HG03175 (cell line): ENCODE data around the gene FARP1.
"Not testable (repeated sequence)": the region's sequence is repeated elsewhere in the genome, so short reads cannot be mapped to it uniquely, and the experiment has no call there.

Source experiments
- ATAC-seq: cut with Tn5 transposase; IDR thresholded peaks from one replicate; pipeline ENCODE4 v1.9.1; 2021; ENCODE audit warnings: mild to moderate bottlenecking, moderate library complexity; ENCODE audit not compliant: unreplicated experiment

The FARP1 gene

DNA sequence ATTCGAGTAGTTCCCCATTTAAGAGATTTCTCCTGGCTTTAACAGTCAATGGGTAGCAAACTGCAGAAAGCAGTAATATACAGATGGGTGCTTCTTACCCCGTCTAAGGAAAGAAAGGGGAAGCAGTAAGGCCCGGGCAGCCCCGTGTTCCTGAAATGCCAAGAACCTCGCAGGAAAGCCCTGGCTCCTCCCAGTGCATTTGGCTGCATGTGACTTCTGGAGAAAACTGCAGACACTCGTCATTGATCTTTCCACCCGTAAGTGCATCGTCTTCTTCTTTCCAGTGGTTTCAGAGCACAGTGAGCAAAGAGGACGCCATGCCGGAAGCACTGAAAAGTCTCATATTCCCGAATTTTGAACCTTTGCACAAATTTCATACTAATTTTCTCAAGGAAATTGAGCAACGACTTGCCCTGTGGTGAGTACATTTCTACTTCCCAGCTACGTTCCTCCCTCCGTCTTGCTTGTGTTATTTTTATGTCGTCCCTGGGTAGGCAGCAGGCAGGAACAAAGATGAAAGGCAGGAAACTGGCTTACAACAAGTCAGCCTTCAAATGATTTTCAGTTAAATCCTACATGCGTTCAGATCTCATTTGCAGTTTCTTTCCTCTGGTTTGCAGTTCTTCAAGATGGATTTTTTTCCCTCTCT, 268.8 kb downstream of the FARP1 start:
- no peak for ATAC-seq

DNA sequence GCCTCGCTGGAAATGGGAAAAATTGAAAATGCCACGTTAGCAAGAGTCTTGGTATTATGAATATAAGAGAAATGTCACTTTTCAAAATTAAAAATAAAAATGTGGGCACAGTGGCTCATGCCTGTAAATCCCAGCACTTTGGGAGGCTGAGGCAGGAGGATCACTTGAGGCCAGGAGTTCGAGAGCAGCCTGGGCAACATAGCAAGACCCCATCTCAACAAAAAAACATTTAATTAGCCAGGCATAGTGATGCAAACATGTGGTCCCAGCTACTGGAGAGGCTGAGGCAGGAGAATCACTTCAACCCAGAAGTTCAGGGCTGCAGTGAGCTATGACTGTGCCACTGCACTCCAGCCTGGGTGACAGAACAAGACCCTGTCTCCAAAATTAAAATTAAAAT, 270.4 kb downstream of the FARP1 start:
- not testable (repeated sequence) for ATAC-seq

DNA sequence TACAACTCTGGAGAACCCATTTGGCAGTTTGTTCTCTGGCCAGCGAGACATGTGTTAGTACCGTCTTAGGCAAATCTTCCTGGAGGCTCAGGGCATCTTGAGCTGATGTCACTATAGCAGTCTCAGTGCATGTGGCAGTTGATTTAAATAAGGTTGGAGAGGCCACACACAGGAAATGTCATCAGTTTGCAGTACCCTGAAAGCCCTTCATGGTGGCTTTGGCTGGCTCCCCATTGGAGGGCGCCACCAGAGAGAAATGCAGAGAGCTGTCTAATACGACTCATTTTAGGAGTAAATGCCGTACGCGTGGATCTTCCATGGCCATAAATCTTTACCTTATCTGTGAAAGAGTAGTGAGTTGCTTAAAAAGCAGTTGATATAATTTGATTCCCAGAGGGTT, 270.9 kb downstream of the FARP1 start:
- no peak for ATAC-seq

DNA sequence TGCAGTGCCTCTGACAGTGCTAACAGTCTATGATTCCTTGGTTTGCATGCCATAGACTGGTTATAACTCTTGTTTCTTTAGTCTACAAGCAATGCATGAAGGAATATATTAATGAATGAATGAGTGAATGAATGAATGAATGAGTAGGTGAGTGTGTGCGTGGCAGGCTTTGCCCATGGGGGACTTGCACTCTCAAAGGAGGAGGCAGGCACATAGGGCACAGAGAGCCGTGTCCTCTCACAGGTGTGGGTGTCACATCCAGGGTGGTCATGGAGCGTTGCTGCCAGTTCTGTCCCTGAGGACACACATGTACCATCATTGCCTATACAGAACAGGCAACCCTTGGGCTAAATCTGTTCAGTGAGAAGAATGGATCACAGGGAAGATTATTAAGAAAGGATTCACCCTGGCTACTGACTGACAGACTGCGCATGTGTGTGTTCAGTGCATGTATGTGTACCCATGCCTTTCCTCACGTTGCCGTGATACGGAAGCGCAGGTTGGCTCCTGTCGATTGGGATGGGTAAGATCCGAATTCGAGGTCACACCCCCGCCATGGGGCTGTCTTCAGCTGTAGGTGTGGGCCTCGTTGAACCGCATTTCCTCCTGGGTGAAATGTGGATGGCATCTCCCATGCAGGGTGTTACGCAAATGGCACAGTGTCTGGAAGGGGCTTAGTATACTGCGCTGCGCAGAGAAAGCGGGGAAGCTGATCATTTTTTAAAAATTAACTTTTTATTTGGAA, 272.6 kb downstream of the FARP1 start:
- ATAC-seq, result no peak

DNA sequence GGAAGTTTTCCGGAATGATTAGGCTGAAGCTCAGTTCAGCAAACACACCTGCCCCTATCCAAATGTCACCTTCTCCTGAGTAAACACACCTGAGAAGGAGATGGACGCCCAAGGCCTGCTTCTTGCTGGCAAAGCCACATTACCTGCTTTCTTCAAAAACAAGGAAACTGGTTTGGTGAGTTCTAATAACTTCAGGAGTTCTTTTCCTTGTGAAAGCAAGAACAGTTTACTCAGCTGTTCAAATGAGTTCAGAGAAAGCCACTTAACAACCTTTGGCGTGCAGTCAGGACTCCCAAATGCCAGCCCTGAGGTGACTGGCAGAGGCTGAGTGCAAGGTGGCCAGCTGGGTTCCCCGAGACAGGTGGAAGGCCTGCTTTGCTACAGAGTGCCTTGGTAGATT, 273.5 kb downstream of the FARP1 start:
- no peak for ATAC-seq

DNA sequence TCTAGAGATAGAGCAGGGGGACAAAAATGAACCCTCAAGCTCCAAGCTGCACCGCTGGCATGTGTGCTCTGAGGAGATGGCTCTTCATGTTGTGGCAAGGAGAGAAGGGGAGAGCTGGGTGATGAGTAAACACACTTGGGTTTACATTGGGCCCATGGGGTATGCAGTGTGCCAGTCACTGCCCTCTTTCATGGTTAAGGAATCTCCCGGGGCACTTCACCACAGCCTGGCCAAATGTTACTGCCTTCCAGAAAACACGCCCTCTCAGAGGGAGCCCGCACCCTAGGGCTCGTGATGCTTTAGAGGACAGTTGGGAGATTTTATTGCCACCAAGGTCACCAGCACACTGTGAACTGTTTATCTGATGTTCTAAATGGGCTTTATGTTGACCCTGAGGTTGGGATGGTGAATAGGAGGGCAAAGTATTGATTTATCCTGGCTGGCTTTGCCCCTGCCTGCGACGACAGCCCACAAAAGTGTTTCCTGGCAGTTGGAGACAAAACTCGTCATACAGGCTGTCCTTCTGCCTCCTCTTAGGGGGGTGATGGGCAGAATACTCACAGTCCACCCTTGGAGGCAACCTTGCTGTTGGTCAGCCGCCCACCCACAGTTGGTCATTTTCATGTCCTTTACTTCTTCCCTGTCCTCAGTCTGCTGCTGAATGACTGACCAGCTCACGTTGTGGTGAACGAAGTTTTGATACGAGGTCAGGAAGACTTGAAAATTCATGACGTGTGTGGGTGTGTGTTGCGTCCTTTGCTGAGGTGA, 277.1 kb downstream of the FARP1 start:
- ATAC-seq, result no peak

DNA sequence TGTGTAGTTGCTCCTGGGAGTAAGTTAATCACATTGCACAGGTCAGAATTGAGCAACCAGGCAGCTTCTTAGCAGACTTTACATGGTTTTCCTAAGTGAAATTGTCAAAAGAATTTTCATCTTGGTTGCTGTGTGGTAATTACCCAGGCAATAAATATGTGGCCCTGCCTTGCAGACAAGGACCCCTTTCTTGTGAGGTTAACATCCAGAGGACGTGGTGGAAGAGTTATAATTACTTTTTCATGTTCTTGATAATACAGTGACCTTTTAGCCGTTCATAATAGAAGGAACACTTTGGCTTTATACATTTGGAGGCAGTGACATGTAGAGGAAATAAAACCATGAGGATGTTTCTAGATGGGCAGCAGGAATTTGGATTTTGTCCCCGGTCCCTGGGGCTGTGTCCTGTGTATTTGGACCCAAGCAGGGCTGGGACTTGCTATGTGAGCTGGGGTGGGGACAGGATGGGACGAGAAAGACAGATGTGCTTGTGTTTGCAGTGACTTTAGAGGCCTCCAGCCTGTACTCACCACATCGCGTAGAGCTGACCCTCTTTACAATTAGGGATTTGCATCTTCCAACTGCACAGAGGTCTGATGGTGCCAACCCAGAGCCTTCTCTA, 277.8 kb downstream of the FARP1 start:
- ATAC-seq, result no peak

DNA sequence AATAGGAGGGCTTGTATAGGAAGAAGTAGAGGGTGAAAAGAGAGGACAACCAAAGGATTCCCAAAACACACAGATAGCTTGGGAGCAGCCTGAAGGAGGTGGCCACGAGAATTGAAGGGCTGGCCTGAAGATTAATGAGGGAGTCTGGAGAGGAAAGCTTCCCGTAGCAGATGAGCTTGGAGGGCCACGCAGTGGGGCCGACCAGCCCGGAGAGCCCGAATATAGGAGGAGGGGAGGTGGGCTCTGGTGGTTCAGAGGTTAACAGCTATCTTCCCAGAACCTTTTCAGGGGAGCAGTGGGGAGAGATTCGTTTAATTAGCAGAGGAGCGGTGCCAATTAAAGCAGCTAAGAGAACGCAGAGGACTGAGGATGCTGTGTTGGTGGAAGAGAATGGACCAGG, 279.2 kb downstream of the FARP1 start:
- no peak for ATAC-seq

DNA sequence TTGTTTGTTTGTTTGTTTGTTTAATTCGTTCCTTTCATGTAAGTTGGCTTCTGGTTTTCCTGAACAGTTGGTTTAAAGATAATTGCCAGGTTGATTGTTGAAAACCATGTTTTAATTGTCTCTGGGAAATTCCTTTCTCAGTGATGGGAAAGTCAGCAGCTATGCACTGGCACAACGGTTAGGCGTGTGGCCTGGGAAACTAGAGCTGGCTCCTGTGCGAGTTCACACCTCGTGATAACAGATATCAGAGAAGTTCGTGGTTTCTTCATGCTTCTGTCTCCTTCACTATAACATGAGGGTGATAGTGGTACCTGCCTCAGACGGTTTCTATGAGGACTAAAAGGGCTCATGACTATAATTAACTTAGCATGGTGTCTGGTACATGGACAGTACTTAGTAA, 280.5 kb downstream of the FARP1 start:
- ATAC-seq, result no peak

DNA sequence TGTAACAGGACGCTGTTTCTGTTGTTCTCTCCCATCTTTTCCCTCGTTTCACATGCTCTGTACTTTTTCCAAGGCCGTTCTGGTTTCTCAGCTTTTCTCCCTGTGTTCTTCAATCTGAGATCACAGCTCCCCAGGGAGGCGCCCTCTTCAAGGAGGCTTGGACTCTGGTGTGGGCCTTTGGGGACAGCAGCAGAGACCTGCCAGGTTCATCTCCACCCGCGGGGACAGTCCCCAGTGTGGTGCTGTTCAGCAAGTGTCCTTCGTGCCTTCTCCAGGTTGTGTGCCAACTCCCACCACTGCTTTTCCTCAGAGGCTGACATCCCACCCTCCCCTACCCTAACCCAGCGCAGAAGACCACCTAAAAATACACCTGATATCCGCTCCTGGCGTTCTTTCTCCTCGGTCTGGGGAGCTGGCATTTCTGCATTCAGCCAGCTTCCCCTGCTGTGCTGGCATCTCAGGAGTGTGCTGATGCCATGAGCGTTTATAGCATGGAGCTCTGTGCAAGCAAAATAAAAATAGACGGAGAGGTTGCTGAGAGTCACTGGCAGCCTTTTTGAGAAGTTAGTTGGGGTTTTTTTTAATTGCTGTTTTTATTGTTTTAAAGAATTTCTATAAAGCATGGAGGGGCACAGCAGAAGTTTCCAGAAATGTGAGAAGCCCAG, 284.6 kb downstream of the FARP1 start:
- ATAC-seq, result no peak

DNA sequence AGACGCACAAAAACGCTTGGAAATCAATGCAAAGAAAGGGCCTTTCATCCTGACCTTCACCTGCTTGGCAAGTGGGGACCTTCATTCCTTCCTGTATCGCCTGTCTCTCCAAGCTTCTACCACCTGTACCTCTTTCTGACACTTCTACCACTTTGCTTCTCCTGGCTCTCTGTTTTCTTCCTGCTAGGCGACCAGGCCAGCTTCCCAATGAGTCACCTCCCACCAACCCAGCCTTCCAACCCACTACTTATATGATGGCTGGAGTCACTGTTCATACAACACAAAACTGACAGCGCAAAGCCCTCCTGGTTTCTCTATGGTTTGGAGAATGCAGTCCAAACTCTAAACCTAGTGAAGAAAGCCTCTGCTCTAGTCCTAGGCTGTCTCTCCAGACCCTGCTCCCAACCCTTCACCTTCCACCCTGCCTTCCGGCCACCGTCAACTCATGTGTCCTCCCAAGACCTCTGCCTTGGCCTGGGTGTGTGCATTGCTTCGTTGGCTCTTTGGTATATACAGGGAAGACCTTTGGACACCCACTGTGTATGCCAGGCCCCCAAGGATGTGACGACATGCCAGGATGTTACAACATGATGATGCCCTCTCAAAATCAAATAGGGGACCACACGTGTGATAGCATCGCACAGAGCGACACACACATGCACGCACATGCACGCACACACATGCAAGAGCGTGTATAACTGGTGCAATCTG, 285.5 kb downstream of the FARP1 start:
- no peak for ATAC-seq

DNA sequence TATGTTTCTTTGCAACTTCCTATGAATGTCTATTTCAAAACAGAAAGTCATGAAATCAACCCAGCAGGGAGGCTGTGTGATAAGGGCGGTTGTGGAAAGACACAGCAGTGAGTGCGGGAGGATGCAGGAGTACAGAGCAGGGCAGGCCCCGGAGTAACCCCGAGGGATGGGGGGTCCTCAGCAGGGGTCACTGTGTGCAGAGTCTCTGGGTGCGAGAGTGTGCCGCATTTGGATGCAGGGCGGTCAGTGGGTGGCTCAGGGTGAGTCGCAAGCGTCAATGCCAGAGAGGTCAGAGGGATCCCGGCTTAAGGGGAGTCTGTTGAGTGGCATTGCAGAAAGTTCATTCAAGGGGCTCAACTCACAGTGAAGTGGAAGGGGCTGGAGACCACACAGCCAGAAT, 286.2 kb downstream of the FARP1 start:
- no peak for ATAC-seq

DNA sequence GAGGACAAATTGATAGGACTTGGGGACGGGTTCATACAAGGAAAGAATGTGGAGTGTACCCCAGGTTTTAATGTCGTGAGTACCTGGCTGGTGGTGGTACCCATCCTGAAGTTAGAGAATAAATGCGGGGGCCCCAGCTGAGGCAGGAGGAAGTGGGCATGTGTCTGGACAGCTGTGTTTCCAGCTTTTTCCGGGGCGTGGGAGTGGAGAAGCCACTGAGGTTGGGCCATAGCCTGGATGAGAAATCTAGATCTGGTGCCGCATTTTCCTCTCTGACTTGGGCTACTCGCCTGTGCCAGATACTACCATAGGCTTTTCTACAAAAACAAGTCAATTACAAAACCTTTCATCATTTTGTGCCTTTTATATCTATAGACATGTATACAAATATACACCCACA, 286.6 kb downstream of the FARP1 start:
- ATAC-seq, result no peak

DNA sequence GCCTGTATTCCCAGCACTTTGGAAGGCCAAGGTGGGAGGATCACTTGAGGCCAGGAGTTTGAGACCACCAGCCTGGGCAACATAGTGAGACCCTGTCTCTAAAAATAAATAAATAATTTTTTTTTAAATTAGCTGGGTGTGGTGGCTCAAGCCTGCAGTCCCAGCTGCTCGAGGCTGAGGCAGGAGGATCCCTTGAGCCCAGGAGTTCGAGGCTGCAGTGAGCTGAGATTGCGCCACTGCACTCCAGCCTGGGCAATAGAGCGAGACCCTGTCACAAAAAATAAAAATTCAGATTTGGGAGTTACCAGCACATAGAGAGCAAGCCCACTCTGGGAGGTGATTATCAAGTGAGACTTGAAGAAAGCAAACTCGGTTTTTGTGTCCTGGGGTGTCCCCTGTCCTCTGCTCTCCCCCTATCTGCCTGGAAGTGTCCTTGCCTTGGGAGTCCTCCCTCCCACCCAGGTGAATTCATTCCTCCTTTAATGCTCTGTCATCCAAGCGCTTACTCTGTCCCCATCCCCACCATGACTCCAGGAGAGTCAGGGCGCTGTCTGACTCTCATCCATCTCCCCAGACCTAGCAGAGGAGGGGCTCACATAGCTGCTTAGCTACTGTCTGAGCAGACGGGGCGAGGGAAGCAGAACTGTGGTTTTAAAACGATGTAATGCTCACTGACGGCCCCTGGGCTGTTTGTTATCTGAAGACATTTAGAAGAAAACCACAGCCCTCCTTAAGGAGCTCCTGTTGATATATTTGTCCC, 287.3 kb downstream of the FARP1 start:
- no peak for ATAC-seq

DNA sequence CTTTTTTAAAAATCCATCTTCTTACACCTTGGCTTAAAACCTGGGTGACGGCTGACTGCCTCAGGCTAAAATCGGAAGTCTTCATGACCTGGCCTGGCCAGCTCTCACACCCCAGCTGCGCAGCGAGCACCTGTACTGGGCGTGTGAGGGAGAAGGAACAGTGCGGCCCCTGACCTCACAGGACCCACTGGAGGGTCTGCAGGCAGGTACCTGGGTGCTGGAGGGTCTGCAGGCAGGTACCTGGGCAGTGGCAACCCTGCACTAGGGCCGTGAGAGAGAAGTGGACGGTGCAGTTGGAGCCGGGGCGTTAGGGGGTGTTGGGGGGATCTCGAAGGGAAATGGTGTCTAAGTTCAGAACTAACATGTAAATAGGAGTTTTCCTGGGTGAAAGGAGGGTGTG, 289.7 kb downstream of the FARP1 start:
- ATAC-seq, result no peak

DNA sequence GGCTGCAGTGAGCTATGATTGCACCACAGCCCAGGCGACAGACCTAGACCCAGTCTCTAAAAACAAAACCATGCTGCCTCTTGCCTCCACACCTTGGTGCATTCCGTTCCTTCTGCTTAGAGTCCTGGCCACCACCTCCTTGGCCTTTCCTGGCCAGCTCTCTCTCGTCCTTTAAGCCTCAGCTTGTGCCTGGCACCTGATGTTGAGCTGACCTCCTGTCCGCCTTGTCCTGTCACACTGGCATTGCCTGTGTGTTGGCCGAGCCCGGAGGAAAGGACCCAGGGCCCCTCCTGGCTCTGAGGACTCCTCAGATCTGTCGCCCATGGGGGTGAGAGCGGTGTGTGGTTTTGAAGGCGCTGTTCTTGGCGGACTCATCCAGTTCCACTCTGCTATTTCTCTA, 290.8 kb downstream of the FARP1 start:
- no peak for ATAC-seq

DNA sequence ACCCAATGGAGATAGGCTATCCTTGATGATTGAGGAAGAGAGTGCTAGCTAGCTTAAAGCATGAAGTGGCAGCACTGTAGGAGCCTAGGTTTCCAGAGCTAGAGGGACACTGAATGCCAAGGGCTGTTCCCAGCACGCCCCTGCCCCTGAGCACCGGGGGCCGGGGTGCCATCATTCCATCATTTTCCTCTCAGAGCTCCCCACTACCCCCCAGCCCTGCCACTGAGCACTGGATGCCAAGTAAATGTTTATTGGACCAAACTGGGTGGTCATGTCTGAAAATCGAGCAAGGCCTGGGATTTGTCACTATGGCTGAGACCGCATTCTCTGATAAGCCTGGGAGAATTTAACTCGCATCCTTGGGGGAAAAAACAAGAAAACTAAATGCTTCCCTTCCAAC, 291.2 kb downstream of the FARP1 start:
- no peak for ATAC-seq

DNA sequence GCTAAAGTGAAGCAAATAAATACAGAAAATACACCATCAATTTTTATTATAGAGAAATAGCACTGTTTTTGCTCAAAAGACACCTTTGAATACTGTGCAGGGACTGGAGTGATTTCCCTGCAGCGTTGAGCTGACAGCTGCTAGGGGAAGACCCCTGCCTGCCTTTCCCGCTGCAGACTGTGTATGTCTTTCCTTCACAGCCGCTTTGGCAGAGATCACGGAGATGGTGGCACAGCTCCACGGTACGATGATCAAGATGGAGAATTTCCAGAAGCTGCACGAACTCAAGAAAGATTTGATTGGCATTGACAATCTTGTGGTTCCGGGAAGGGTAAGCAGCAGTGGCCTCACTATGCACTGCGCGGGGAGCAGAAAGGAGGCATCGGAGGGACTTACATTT, 292.5 kb downstream of the FARP1 start:
- ATAC-seq, result no peak

DNA sequence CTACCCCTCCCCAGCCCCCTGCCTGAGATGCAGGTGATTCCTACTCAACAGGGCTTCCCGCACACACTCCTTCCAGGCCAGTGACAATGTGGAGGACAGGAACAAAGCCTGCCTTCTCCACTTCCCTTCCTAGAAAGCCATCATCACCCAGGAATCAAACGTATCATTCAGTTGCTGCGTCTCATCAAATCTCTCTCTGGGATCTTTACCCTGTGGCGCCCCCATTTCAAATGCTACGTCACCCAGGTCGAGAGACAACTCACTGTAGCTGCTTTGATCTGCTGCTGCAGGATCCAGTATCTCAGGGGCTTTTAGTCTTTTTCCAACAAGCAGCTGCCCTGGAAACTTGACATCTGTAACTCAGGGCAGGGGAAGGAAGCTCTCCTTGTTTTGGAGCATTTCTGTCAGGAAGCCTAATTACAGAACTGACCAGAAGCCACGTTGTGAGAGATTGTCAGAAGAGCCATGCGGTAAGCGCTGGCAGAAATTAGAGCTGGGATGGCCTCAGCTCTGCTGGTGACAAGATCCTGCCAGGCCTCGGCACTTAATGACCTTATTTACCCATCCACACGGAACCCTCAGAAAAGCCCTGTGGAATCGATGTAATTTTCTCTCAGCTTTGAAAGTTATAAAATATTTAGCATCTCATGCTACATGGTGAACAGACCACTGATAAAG, 293.5 kb downstream of the FARP1 start:
- ATAC-seq, result no peak
